LHCN-M2 (cell line): ENCODE data around the gene U2AF2. TPM values are rescaled to one million over a fixed set of nuclear protein-coding genes. Genes with fewer than 3 reads are reported as not detected.
"Not testable (repeated sequence)": the region's sequence is repeated elsewhere in the genome, so short reads cannot be mapped to it uniquely, and the experiment has no call there.

Experiments used
- DNase-seq: peaks from one replicate; pipeline ENCODE4 v3.0.0-alpha.2; 2012; ENCODE audit warnings: low read depth
- total RNA-seq: library from RNA; depleted of rRNA; stranded (reverse); fragments of >200 nt; gene quantifications from 2 replicates; pipeline ENCODE4 v1.2.3, GENCODE V29; 2014; rRNA removed

The U2AF2 gene
- total RNA-seq, 1 experiment from 2014 or later, result 174 TPM

GRCh38 chr19:55705972-55706371, 51.1 kb downstream of the U2AF2 start:
- DNase-seq, result no peak

- DNase-seq, result no peak
Observed at GRCh38 chr19:55711719-55712118, 56.9 kb downstream of the U2AF2 start.

- no peak for DNase-seq
Observed at GRCh38 chr19:55712804-55713631, 58.2 kb downstream of the U2AF2 start.

- no peak for DNase-seq
Observed at GRCh38 chr19:55716531-55716930, 61.7 kb downstream of the U2AF2 start.

GRCh38 chr19:55717251-55717650, 62.4 kb downstream of the U2AF2 start:
- no peak for DNase-seq

- DNase-seq, result not testable (repeated sequence)
Observed at GRCh38 chr19:55717879-55718711, 63.3 kb downstream of the U2AF2 start.

GRCh38 chr19:55720214-55720746, 65.4 kb downstream of the U2AF2 start:
- no peak for DNase-seq

GRCh38 chr19:55720801-55721200, 66.0 kb downstream of the U2AF2 start:
- DNase-seq, result no peak

- DNase-seq, result no peak
Observed at GRCh38 chr19:55723491-55723890, 68.7 kb downstream of the U2AF2 start.

Other genes with a start within 250 kb of the U2AF2 start
- 254 and 267 TPM in 2 replicates for gene UBE2S, start 247.2 kb upstream of the U2AF2 start, total RNA-seq
- 0.06 TPM in 1 of 2 replicates, not detected in the other for gene SHISA7, start 211.7 kb upstream of the U2AF2 start, total RNA-seq
- 89.8 and 90.2 TPM in 2 replicates for gene ISOC2, start 193.4 kb upstream of the U2AF2 start, total RNA-seq
- gene C19orf85, start 190.3 kb upstream of the U2AF2 start, total RNA-seq, result not detected in 2 replicates
- 2.7 and 9.2 TPM in 2 replicates for gene ZNF628, start 178.4 kb upstream of the U2AF2 start, total RNA-seq
- 23.7 and 25.8 TPM in 2 replicates for gene NAT14, start 169.8 kb upstream of the U2AF2 start, total RNA-seq
- 0.34 and 0.45 TPM in 2 replicates for gene SSC5D, start 166.6 kb upstream of the U2AF2 start, total RNA-seq
- gene SBK2, start 117.9 kb upstream of the U2AF2 start, total RNA-seq, result 0.71 and 1.5 TPM in 2 replicates
- gene SBK3, start 109.5 kb upstream of the U2AF2 start, total RNA-seq, result 0.17 and 0.26 TPM in 2 replicates
- 7.3 and 7.7 TPM in 2 replicates for gene ZNF579, start 74.2 kb upstream of the U2AF2 start, total RNA-seq
- gene FIZ1, start 55.5 kb upstream of the U2AF2 start, total RNA-seq, result 4.7 and 7.4 TPM in 2 replicates
- 13.4 and 14.0 TPM in 2 replicates for gene ZNF524, start 54.7 kb upstream of the U2AF2 start, total RNA-seq
- gene ZNF865, start 49.4 kb upstream of the U2AF2 start, total RNA-seq, result 2.2 and 3.0 TPM in 2 replicates
- gene ZNF784, start 30.5 kb upstream of the U2AF2 start, total RNA-seq, result 3.3 and 5.5 TPM in 2 replicates
- 8.7 and 15.3 TPM in 2 replicates for gene ZNF580, start 14.0 kb upstream of the U2AF2 start, total RNA-seq
- 11.4 and 15.4 TPM in 2 replicates for gene ZNF581, start 11.4 kb upstream of the U2AF2 start, total RNA-seq
- 14.2 and 15.3 TPM in 2 replicates for gene CCDC106, start 6.8 kb upstream of the U2AF2 start, total RNA-seq
- 126 and 145 TPM in 2 replicates for gene EPN1, start 20.2 kb downstream of the U2AF2 start, total RNA-seq
- not detected in 2 replicates for gene NLRP9, start 83.4 kb downstream of the U2AF2 start, total RNA-seq
- gene RFPL4A, start 104.1 kb downstream of the U2AF2 start, total RNA-seq, result not detected in 2 replicates
- gene RFPL4AL1, start 114.1 kb downstream of the U2AF2 start, total RNA-seq, result not detected in 2 replicates
- 0.11 TPM in 1 of 2 replicates, not detected in the other for gene NLRP11, start 177.0 kb downstream of the U2AF2 start, total RNA-seq
- gene NLRP4, start 181.5 kb downstream of the U2AF2 start, total RNA-seq, result not detected in 2 replicates